Neuronal stem cell (in vitro differentiated cells): ENCODE data around the gene RAPGEF6.
"Not testable (repeated sequence)": the region's sequence is repeated elsewhere in the genome, so short reads cannot be mapped to it uniquely, and the experiment has no call there.

Source experiments
- DNase-seq: peaks from one replicate; pipeline ENCODE4 v3.0.0-alpha.2; 2013; ENCODE audit warnings: low spot score
- H2AFZ ChIP-seq: one replicate; pipeline ENCODE4 v1.6.1; 2013; ENCODE audit warnings: mild to moderate bottlenecking, low read length, inconsistent platforms
- H2AK5ac ChIP-seq: 2 replicates; pipeline ENCODE4 v1.6.1; 2013; ENCODE audit warnings: low read depth, mild to moderate bottlenecking, inconsistent platforms, low read length, moderate library complexity, mixed read lengths
- H2BK120ac ChIP-seq: 2 replicates; pipeline ENCODE4 v1.6.1; 2013; ENCODE audit warnings: low read depth, mild to moderate bottlenecking, inconsistent platforms, low read length, moderate library complexity, mixed read lengths
- H2BK12ac ChIP-seq: one replicate; pipeline ENCODE4 v1.6.1; 2013; ENCODE audit warnings: low read length, inconsistent platforms
- H2BK15ac ChIP-seq: 2 replicates; pipeline ENCODE4 v1.6.1; 2013; ENCODE audit warnings: mild to moderate bottlenecking, low read length, inconsistent platforms, mixed read lengths
- H2BK5ac ChIP-seq: one replicate; pipeline ENCODE4 v1.6.1; 2013; ENCODE audit warnings: inconsistent platforms, mild to moderate bottlenecking, low read length, moderate library complexity
- H3K14ac ChIP-seq: one replicate; pipeline ENCODE4 v1.6.1; 2013; ENCODE audit warnings: low read length, inconsistent platforms
- H3K18ac ChIP-seq: 2 replicates; pipeline ENCODE4 v1.6.1; 2013; ENCODE audit warnings: low read length, inconsistent platforms
- H3K23ac ChIP-seq: 2 replicates; pipeline ENCODE4 v1.6.1; 2013; ENCODE audit warnings: low read depth, mild to moderate bottlenecking, mixed read lengths, low read length, inconsistent platforms; ENCODE audit not compliant: poor library complexity
- H3K27ac ChIP-seq: replicated peaks from 3 replicates; pipeline ENCODE4 v1.5.1; 2013; ENCODE audit warnings: low read length, inconsistent platforms
- H3K27me3 ChIP-seq, 3 experiments: 2 replicates each; pipeline ENCODE4 v1.6.1; 2013; ENCODE audit warnings: low read length in 3 of 3, mild to moderate bottlenecking in 2 of 3, inconsistent platforms in 1 of 3, low read depth in 1 of 3, mixed read lengths in 1 of 3, moderate library complexity in 1 of 3; ENCODE audit not compliant: control insufficient read depth in 3 of 3, insufficient read depth in 3 of 3
- H3K36me3 ChIP-seq, 2 donors: replicated peaks in 1 of 2; 2 replicates each; pipeline ENCODE4 v1.6.1; 2013; ENCODE audit warnings: low read length in 2 of 2; ENCODE audit not compliant: control insufficient read depth in 2 of 2, insufficient read depth in 2 of 2
- H3K4ac ChIP-seq: 2 replicates; pipeline ENCODE4 v1.6.1; 2013; ENCODE audit warnings: inconsistent platforms, mild to moderate bottlenecking, low read length, moderate library complexity
- H3K4me1 ChIP-seq, 2 donors: 1 replicate in 1 of 2; 2 replicates in 1 of 2; pipeline ENCODE4 v1.6.1; 2013; ENCODE audit warnings: low read length in 2 of 2, low read depth in 1 of 2; ENCODE audit not compliant: control insufficient read depth in 2 of 2, insufficient read depth in 1 of 2
- H3K4me2 ChIP-seq: one replicate; pipeline ENCODE4 v1.6.1; 2013; ENCODE audit warnings: mild to moderate bottlenecking, low read length, inconsistent platforms; ENCODE audit not compliant: insufficient read depth, poor library complexity, severe bottlenecking
- H3K4me3 ChIP-seq, 2 donors: 2 replicates each; pipeline ENCODE4 v1.5.1; 2013; ENCODE audit warnings: low read length in 2 of 2, mild to moderate bottlenecking in 2 of 2, inconsistent platforms in 1 of 2, moderate library complexity in 1 of 2
- H3K79me1 ChIP-seq: one replicate; pipeline ENCODE4 v1.6.1; 2013; ENCODE audit warnings: low read depth, mild to moderate bottlenecking, inconsistent platforms, low read length, moderate library complexity
- H3K9ac ChIP-seq: one replicate; pipeline ENCODE4 v1.6.1; 2013; ENCODE audit warnings: mild to moderate bottlenecking, low read depth, low read length, inconsistent platforms; ENCODE audit not compliant: poor library complexity
- H3K9me3 ChIP-seq, 2 donors: replicated peaks in 1 of 2; 2 replicates each; pipeline versions ENCODE3 to v1.6.1; 2013; ENCODE audit warnings: low read length in 2 of 2, mild to moderate bottlenecking in 2 of 2, inconsistent platforms in 1 of 2, low read depth in 1 of 2, mixed read lengths in 1 of 2, moderate library complexity in 1 of 2; ENCODE audit not compliant: control insufficient read depth in 2 of 2, insufficient read depth in 1 of 2
- H4K8ac ChIP-seq: one replicate; pipeline ENCODE4 v1.6.1; 2013; ENCODE audit warnings: low read depth, mild to moderate bottlenecking, inconsistent platforms, low read length, moderate library complexity
- H4K91ac ChIP-seq: one replicate; pipeline ENCODE4 v1.6.1; 2013; ENCODE audit warnings: low read length, low read depth, mild to moderate bottlenecking, inconsistent platforms; ENCODE audit not compliant: poor library complexity
- WGBS, 2 donors: extraction: QIAGEN DNeasy Blood & Tissue Kit; methylation state at CpG; one replicate each; pipeline ENCODE4 v1.1.7; 2013; ENCODE audit warnings: missing lambda C conversion rate in 2 of 2, mixed read lengths in 1 of 2; ENCODE audit not compliant: insufficient read length in 2 of 2, insufficient replicate concordance in 1 of 2; ENCODE audit errors: extremely low coverage in 2 of 2; 5-methylcytosine and 5-hydroxymethylcytosine counted together

Gene RAPGEF6

GRCh38 chr5:131381021-131381420 is 254.0 kb downstream of the RAPGEF6 start:
- no peak overlapping the region for H2BK12ac ChIP-seq
- no peak overlapping the region for H3K27ac ChIP-seq

DNA sequence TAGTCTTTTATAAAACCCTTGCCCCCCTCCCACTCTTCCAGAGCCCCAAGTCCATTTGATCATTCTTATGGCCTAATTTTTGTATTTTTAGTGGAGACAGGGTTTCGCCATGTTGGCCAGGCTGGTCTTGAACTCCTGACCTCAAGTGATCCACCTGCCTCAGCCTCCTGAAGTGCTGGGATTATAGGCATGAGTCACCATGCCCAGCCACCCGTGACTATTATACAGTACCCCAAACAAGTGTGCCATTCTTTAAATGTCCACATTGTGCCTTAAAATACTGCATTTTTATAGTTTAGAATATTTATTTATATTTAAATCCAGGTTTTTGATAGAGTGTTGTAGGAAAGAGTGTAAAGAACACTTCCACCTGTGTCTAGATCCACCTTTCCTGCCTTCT is 254.8 kb downstream of the RAPGEF6 start:
- not testable (repeated sequence) for H2AFZ ChIP-seq, H3K18ac ChIP-seq, H4K91ac ChIP-seq, H3K9ac ChIP-seq, H2BK12ac ChIP-seq, DNase-seq, H4K8ac ChIP-seq, H2BK120ac ChIP-seq, H3K4me1 ChIP-seq, H3K4me3 ChIP-seq, H3K27me3 ChIP-seq, H3K23ac ChIP-seq, H3K4me2 ChIP-seq, H3K79me1 ChIP-seq, H3K4ac ChIP-seq, H2BK15ac ChIP-seq, H3K9me3 ChIP-seq, H2AK5ac ChIP-seq, H3K14ac ChIP-seq, H3K27ac ChIP-seq, H2BK5ac ChIP-seq, H3K36me3 ChIP-seq
- no CpG with 5 or more reads among the region's 2 CpGs for WGBS, 2 donors

More at GRCh38 chr5:131381021-131381420, 254.0 kb downstream of the RAPGEF6 start:
- WGBS, 2 donors, result no CpG with 5 or more reads among the region's 4 CpGs
- no peaks in the 10 kb centered on the region for H3K79me1 ChIP-seq
- H3K4me1 ChIP-seq, result peaks cover 1 to 7% of the 10 kb centered on the region in 2 donors
- H2AFZ ChIP-seq, result no peak overlapping the region
- H2BK120ac ChIP-seq, result no peak overlapping the region
- H3K14ac ChIP-seq, result no peak overlapping the region
- no peak overlapping the region for H4K91ac ChIP-seq
- H4K8ac ChIP-seq, result no peak overlapping the region
- no peak overlapping the region for H3K4ac ChIP-seq
- H2BK5ac ChIP-seq, result no peak overlapping the region
- H2AK5ac ChIP-seq, result no peak overlapping the region
- no peak overlapping the region for H3K4me3 ChIP-seq
- H3K36me3 ChIP-seq, result peaks cover 2 to 11% of the 10 kb centered on the region in 2 donors
- no peak overlapping the region for H3K4me2 ChIP-seq
- H2BK15ac ChIP-seq, result no peak overlapping the region
- no peaks in the 10 kb centered on the region for H3K27me3 ChIP-seq
- H3K9ac ChIP-seq, result no peak overlapping the region
- DNase-seq, result no peak
- H3K9me3 ChIP-seq, result peaks cover 0 to 4% of the 10 kb centered on the region in 2 donors
- H3K18ac ChIP-seq, result no peak overlapping the region
- no peak overlapping the region for H3K23ac ChIP-seq

- WGBS, 2 donors, result no CpG with 5 or more reads among the region's 7 CpGs
- H3K14ac ChIP-seq, result no peak overlapping the region
- H2AFZ ChIP-seq, result no peak overlapping the region
- peaks cover 2 to 4% of the 10 kb centered on the region in 2 donors for H3K36me3 ChIP-seq
- H2BK5ac ChIP-seq, result no peak overlapping the region
- no peak overlapping the region for H3K9ac ChIP-seq
- H3K18ac ChIP-seq, result no peak overlapping the region
- no peak overlapping the region for H4K8ac ChIP-seq
- H3K4me2 ChIP-seq, result no peak overlapping the region
- no peaks in the 10 kb centered on the region for H3K79me1 ChIP-seq
- H2AK5ac ChIP-seq, result no peak overlapping the region
- H2BK120ac ChIP-seq, result no peak overlapping the region
- no peak overlapping the region for H3K4me3 ChIP-seq
- H3K27me3 ChIP-seq, result no peaks in the 10 kb centered on the region
- no peak overlapping the region for H2BK12ac ChIP-seq
- no peak overlapping the region for H2BK15ac ChIP-seq
- no peak overlapping the region for H3K4ac ChIP-seq
- no peak for DNase-seq
- no peak overlapping the region for H3K27ac ChIP-seq
- no peak overlapping the region for H3K23ac ChIP-seq
- peaks cover 0 to 4% of the 10 kb centered on the region in 2 donors for H3K9me3 ChIP-seq
- H4K91ac ChIP-seq, result no peak overlapping the region
- H3K4me1 ChIP-seq, result peaks cover 1 to 4% of the 10 kb centered on the region in 2 donors
Observed at GRCh38 chr5:131379723-131380122, 255.3 kb downstream of the RAPGEF6 start.

DNA sequence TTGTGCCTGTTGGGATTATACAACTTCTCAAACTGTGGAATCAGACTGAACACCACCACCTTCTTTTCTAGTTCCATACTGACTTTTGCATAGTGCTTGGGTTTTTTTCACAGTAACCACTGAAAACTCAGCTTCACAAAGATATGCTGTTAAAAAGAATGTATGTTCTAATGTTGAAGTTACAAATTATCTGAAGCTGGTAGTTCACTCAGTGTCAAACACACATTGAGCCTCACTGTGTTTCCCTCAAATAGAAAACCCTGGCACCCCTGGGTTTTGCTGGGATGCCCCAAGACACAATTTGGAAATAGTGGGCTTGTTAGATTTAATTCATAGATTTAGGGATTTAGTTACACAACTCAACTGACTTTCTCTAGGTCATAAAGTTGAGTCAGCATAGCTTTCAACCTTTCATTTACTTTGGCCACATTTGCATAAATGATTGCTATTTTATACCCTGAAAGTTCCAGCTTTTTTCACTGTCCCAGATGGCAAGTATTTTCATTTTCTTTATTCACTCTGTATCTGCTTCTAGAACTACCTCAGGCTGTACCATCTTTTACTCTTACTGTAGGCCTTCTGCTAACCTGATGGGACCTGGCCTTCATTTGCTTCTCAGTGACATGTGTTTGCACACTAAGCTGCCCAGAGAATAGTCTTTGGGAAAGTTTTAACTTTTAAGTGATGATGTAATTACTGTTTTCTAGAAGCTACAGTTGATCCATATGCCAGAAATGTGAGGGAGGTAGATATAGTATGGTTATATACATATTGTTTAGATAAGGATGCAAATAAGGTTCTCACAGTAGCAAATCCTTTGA is 256.1 kb downstream of the RAPGEF6 start:
- peaks cover 0 to 4% of the 10 kb centered on the region in 2 donors for H3K9me3 ChIP-seq
- no peak overlapping the region for H4K91ac ChIP-seq
- no peak overlapping the region for H2BK15ac ChIP-seq
- DNase-seq, result no peak
- H3K23ac ChIP-seq, result no peak overlapping the region
- H3K4me1 ChIP-seq, result peaks cover 1 to 4% of the 10 kb centered on the region in 2 donors
- no peaks in the 10 kb centered on the region for H3K27me3 ChIP-seq
- H2BK12ac ChIP-seq, result no peak overlapping the region
- H3K36me3 ChIP-seq, result peaks cover 2 to 4% of the 10 kb centered on the region in 2 donors
- H3K4ac ChIP-seq, result no peak overlapping the region
- no peak overlapping the region for H2AK5ac ChIP-seq
- H4K8ac ChIP-seq, result no peak overlapping the region
- no peak overlapping the region for H3K27ac ChIP-seq
- no peak overlapping the region for H2BK5ac ChIP-seq
- H3K14ac ChIP-seq, result no peak overlapping the region
- no peak overlapping the region for H3K4me3 ChIP-seq
- H3K4me2 ChIP-seq, result no peak overlapping the region
- H3K18ac ChIP-seq, result no peak overlapping the region
- H3K79me1 ChIP-seq, result no peaks in the 10 kb centered on the region
- H2BK120ac ChIP-seq, result no peak overlapping the region
- H3K9ac ChIP-seq, result no peak overlapping the region
- no peak overlapping the region for H2AFZ ChIP-seq
